NCI-H2196 (cell line): ENCODE results near the gene SERPINI1.

Experiments used
- DNase-seq: peaks from one replicate; lab custom pipeline; 2025; ENCODE audit not compliant: unreplicated experiment; lab: John Stamatoyannopoulos, UW

Gene SERPINI1

DNA sequence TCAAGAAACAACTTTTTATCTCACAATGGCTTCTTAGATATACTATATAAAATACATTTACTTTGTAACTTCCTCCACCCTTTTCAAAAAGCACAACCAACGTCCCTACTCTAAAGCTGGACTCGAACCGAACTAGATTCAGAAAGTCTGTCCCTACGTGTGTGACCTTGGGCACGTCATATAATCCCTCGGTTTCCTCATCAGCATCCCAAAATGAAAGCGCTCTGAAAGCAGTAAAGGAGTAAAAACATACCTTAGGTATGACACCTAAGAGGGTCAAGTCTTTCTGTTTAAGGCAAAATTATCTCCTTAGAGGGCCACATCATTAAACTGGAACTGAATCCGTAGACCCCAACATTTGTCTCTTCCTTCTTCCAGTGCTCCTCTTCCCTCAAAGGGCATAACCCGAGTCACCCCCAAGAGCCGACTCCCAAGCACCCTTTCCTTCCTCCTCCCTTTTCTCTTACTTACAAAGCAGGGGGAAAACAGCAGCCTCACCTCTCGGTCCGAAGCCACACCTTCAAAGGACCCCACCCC is 1.5 kb upstream of the SERPINI1 start:
- peak; percentile 45 for DNase-seq

GRCh38 chr3:167734498-167735232 is 856 bp upstream of the SERPINI1 start, which contains the start of gene PDCD10:
TSS of gene PDCD10 (minus strand) at chr3:167734892. CDS start at chr3:167720157, 14,735 bp downstream.
- peak; percentile 100 for DNase-seq

GRCh38 chr3:167736264-167736787 is 805 bp downstream of the SERPINI1 start:
- no peak for DNase-seq

- no peak for DNase-seq
Measured at GRCh38 chr3:167736997-167737396, 1.5 kb downstream of the SERPINI1 start.

GRCh38 chr3:167738037-167738436 is 2.5 kb downstream of the SERPINI1 start:
- no peak for DNase-seq

- no peak for DNase-seq
Measured at GRCh38 chr3:167739190-167739810, 3.8 kb downstream of the SERPINI1 start.

DNA sequence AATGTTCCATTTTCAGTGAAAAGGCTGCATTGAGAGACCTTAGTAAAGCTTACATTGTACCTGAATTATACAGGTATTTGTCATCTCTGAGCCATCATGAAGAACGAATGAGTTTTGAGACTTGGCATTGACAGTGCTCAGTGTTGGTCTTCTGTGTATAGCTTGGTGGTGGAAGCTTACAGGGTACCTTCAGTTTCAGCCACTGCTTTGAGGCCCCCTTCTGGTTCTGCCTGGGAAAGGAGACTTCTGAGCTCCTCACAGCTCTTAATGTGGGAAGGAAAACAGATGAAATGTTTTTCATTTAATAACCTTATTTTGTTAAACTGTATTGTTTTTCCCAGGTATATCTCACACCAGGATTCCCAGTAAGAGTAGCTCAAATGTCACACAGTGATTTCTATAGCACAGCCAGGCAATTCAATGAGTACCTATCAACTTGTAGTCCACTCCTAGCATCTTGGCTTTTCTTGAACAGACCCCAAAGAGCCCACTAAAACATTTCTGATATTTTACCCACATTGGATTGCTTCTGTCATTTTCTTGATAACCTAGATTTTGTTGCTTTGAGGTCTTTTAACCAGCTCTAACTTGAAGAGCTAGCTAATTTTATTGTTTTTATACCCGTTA is 5.6 kb downstream of the SERPINI1 start:
- peak; percentile 54 for DNase-seq

DNA sequence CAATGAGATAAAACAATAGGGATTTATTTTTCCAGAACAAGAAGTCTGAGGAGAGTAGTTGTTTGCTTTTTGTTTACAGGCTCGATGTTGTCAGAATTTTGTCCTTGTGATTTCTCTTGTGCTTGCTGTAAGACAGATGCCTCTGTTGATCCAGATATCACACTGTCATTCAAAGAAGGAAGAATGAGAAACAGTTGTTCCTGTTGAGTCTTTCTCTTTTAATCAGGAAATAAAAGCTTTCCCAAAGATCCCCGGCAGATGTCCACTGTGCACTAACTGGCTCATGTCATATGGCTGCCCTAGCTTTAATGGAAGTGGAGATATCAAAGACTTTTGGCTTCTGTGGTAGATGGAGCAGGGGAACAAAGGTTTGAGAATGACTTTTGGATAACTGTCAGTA is 6.8 kb downstream of the SERPINI1 start:
- no peak for DNase-seq

- no peak for DNase-seq
Measured at GRCh38 chr3:167743799-167744198, 8.3 kb downstream of the SERPINI1 start.

- DNase-seq: no peak
Measured at GRCh38 chr3:167749209-167749608, 13.7 kb downstream of the SERPINI1 start.

DNA sequence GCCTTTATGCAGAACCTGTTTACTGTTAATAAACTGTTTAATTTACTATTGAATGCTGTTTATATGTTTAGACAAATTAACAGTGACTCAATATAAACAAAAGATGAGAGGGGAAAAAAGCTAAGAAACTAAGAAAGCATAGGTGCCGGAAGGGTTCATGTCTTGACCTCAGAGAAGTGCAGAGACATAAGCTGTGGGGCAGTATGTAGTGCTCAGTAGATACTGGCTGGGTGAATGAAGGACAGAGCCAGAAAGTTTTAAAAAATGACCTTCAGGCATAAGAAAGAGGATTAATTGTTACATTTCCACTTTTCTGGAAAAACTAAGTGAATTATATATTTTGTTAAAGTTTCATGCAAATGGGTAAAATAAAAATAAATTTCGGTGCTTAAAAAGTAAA is 14.2 kb downstream of the SERPINI1 start:
- no peak for DNase-seq

DNA sequence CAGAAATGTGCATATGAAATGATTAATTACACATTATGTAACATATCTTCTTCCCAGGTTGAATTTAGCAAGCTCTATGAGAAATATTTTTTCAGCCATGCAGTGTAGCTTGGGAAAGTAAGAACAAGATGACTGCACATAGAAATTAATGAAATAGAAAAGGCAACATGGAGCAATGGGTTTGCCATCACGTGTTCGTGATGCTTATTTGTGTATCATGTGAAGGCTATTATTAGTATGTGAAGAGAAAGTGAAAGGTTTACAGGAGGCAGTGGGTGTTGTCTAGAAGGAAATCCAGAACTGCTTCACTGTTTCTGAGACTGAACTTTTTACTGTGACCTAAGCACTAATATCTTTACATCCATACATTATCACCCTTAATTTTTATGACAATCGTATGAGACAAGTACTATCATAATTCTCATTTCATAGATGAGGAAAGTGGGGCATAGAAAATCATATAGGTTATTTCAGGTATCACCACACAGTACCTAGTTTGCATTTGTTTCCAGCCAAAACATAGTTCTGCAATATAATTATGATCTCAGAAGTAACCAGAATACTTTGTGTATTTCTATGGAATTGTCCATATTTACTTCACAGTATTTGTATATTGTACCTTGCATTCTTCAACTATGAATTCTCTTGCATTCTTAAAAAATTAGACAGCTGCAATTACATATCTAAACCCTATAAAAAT is 14.9 kb downstream of the SERPINI1 start:
- no peak for DNase-seq

- no peak for DNase-seq
Measured at GRCh38 chr3:167754049-167754448, 18.5 kb downstream of the SERPINI1 start.

DNA sequence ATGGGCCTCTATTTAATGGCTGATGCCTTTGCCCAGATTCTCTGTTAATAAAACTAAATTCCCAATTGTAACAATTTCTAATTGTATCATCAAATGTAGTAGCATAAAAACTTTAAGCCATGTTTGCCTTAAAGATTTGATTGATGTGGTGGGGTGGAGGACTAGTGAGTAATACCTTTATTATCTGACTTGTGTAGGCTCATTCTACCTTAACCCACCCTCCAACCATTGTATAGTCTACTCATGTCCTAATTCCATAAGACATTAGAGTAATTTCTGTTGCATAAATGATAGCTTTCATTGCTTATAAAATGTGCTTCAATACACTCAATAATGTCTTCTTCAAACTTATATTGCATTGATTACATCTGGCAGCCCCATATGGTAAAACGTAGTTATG is 25.8 kb downstream of the SERPINI1 start:
- no peak for DNase-seq

DNA sequence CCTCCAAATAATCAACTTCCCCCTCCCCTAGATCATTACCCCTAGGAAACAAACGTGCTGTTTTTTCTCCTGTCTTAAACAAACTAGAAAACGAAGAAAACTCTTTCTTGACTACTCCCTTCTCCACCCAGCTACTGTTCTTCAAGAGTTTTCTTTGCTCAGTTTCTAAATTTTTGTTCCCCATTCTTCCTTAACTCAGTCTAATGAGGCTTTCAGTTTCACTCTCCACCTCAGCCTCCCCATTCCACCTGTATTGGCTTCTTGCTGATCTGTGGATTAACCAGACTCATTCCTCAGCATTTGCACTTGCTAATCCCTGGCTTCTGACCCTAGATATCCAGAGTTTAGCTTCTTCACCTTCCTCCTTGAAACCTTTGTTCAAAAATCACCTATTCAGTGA is 26.8 kb downstream of the SERPINI1 start:
- DNase-seq: no peak

GRCh38 chr3:167772992-167773391 is 37.5 kb downstream of the SERPINI1 start:
- no peak for DNase-seq

DNA sequence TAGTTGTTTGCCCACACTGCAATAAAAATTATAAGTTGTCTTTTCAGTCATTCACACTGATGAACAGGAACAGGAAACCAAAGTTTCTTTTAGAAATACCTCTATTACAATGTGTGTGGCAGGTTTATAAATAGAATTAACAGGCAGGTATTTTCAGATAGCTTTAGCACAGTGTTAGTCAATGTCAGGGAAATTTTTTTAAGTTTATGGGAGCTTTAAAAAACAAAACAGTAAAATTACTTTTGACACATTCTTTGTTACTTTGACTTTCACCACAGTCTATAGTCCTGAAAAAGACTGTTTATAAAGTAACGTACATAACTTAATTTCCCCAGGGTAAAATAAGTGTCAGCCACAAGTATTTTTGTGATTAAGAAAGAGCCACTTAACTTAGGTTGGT is 38.1 kb downstream of the SERPINI1 start:
- DNase-seq: no peak

DNA sequence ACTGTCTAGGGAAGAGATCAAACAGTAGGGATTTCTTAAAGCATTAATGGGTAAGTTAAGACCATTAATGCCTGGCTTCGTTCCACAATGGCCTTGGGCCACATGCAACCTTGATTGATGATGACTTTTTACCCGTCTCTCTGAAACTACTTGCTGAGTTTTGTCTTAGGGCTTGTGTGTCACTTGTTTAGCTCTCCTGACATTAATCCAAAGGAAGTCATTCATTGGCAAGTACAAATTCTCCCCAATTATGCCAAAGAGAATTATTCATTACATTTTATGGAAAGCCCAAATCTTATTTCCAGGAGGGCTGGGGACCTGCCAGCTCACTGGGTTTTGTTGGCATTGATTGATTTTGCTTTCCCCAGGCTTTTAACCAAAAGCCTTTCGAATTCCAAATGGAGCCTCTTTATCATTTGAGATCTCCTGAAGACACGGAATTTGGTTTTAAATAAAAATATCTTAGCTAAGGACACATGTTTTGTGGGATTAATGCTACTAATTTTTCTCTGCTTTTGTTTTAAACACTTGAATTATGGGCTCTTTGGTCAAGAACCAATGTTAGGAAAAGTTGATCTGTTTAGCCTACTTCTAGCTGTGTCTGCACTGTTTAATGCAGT is 40.7 kb downstream of the SERPINI1 start:
- no peak for DNase-seq

DNA sequence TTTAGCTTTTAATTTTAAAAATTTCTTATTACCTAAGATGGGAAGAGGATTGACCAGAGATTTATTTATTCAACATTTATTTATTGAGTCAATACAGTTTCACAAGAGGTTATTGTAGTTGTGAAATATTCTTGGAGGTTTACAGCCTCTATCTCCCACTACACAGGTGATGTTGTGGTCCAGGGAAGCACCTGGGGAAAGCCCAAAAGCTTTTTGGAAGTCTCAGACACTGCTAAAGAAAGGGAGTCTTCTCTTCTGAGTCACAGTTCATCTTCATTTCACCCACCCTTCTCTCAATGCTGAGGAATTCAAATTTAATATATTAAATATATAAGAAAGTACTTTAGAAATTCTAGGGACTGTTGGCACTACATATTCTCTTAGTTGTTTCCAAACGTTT is 41.8 kb downstream of the SERPINI1 start:
- no peak for DNase-seq

GRCh38 chr3:167780214-167780883 is 44.8 kb downstream of the SERPINI1 start:
- no peak for DNase-seq
